ENCODE data around the gene CHST1. TPM values are rescaled to one million over a fixed set of nuclear protein-coding genes. Genes with fewer than 3 reads are reported as not detected.

Gene CHST1
- total RNA-seq, 1 donor, result 1.1 TPM

DNA sequence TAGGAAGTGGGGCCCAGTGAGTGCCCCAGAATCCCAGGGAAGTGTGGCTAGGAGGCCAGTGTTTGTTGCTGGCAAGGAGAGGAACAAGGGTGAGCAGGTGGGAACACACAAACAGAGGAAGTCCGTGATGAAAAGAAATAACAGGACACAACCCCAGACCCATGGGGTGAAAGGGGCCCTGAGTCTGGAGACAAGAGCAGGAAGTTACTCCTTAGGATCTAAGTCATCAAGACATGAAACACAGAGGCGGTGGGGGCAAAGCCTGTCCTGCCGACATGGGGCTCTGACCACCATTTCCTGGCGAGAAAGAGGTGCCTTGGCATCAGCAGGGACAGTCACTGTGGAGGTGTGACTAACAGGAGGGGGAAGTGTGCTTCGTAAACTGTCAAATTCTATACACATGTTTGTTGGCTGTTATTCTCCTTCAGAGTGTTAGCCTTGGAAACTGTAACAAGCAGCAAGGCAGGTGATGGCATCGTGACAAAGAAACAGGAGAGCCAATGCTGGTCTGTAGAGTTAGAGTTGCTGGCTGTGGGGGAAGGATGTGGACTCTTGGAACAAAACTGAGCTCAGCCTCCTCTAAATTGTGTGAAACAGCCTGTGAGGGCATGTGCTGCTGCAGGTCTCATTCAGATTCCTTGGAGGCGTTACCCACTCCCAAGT is 21.7 kb downstream of the CHST1 start:
- peak; percentile 65 for DNase-seq (ENCODE audit: insufficient read length, low spot score, missing footprints)
- no peaks in the 10 kb centered on the region for H3K79me2 ChIP-seq (ENCODE audit: insufficient read depth, low read length)
- TF ChIP-seq, protein P1, sequence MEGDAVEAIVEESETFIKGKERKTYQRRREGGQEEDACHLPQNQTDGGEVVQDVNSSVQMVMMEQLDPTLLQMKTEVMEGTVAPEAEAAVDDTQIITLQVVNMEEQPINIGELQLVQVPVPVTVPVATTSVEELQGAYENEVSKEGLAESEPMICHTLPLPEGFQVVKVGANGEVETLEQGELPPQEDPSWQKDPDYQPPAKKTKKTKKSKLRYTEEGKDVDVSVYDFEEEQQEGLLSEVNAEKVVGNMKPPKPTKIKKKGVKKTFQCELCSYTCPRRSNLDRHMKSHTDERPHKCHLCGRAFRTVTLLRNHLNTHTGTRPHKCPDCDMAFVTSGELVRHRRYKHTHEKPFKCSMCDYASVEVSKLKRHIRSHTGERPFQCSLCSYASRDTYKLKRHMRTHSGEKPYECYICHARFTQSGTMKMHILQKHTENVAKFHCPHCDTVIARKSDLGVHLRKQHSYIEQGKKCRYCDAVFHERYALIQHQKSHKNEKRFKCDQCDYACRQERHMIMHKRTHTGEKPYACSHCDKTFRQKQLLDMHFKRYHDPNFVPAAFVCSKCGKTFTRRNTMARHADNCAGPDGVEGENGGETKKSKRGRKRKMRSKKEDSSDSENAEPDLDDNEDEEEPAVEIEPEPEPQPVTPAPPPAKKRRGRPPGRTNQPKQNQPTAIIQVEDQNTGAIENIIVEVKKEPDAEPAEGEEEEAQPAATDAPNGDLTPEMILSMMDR (IDR thresholded peaks at IDR 0.05; ENCODE audit: extremely low read depth, low read depth, low read length), result no peak
- no peaks in the 10 kb centered on the region for H3K36me3 ChIP-seq (ENCODE audit: insufficient read depth, low read length)
- no peaks in the 10 kb centered on the region for H3K4me1 ChIP-seq (ENCODE audit: insufficient read depth, low read length)
- H3K4me2 ChIP-seq (ENCODE audit: insufficient read depth, low read length), result no peak overlapping the region
- no peak overlapping the region for H3K27ac ChIP-seq (ENCODE audit: low read depth, low read length)
- H2AFZ ChIP-seq (ENCODE audit: low read length), result no peak overlapping the region
- H3K9me3 ChIP-seq (ENCODE audit: low read depth, low read length), result no peaks in the 10 kb centered on the region
- peaks cover 24% of the 10 kb centered on the region for H3K27me3 ChIP-seq (ENCODE audit: insufficient read depth, low read length)
- H3K4me3 ChIP-seq (ENCODE audit: insufficient read depth, low read length), result no peak overlapping the region
- no peaks in the 10 kb centered on the region for H4K20me1 ChIP-seq (ENCODE audit: insufficient read depth, low read length)

DNA sequence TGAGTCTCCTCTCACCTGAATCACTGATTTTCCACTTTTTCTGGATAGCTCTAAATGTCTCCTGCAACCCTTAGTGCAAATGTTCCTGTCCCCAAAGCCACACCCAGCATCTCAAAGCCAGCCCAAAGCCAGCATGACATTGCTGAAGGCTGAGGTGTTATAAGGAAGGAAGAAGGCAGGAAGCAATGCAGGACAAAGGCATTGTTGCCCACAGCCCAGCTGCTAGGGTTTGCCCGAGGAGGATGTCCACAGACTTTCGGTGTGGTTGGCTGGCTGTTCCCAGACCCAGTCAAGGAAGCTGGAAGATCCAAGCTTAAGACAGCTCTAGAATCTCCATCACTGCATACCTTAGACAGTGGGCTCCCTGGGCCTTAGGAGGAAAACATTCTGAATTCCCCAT is 23.5 kb downstream of the CHST1 start:
- Histone ChIP-seq H3K4me3 (ENCODE audit: insufficient read depth, low read length) (no peak overlapping the region), H3K9me3 (ENCODE audit: low read depth, low read length) (no peaks in the 10 kb centered on the region), H3K79me2 (ENCODE audit: insufficient read depth, low read length) (no peaks in the 10 kb centered on the region), H3K27ac (ENCODE audit: low read depth, low read length) (no peak overlapping the region), H3K4me1 (ENCODE audit: insufficient read depth, low read length) (no peaks in the 10 kb centered on the region), H3K27me3 (ENCODE audit: insufficient read depth, low read length) (peaks cover 26% of the 10 kb centered on the region), H4K20me1 (ENCODE audit: insufficient read depth, low read length) (no peaks in the 10 kb centered on the region), H3K36me3 (ENCODE audit: insufficient read depth, low read length) (no peaks in the 10 kb centered on the region), H2AFZ (ENCODE audit: low read length) (no peak overlapping the region), H3K4me2 (ENCODE audit: insufficient read depth, low read length) (no peak overlapping the region)
- TF ChIP-seq, protein P1 (IDR thresholded peaks at IDR 0.05; ENCODE audit: extremely low read depth, low read depth, low read length), result no peak
- DNase-seq (ENCODE audit: insufficient read length, low spot score, missing footprints), result no peak

DNA sequence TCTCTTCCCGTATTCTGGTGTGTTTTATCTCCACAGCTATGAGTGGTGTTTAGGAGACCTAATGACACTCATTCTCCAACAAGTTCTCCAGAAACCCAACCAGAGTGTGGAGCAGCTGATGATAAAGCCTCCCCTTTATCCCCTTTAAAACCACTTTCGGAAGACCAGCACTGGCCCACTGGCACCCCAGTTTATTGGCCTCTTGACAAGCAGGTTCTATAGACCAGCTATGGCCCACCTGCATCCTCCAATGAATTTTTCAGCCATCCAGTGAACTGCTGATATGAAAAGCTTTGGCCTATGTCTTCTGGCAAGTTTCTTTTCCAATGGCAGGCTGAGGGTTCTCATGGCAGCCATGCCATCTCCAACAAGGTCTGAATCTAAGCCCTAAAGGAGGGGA is 27.4 kb downstream of the CHST1 start:
- Histone ChIP-seq H3K79me2 (ENCODE audit: insufficient read depth, low read length) (no peaks in the 10 kb centered on the region), H3K27me3 (ENCODE audit: insufficient read depth, low read length) (peaks cover 29% of the 10 kb centered on the region), H2AFZ (ENCODE audit: low read length) (no peak overlapping the region), H3K4me1 (ENCODE audit: insufficient read depth, low read length) (no peaks in the 10 kb centered on the region), H3K4me3 (ENCODE audit: insufficient read depth, low read length) (no peak overlapping the region), H3K4me2 (ENCODE audit: insufficient read depth, low read length) (no peak overlapping the region), H3K27ac (ENCODE audit: low read depth, low read length) (no peak overlapping the region), H3K36me3 (ENCODE audit: insufficient read depth, low read length) (no peaks in the 10 kb centered on the region), H4K20me1 (ENCODE audit: insufficient read depth, low read length) (no peaks in the 10 kb centered on the region), H3K9me3 (ENCODE audit: low read depth, low read length) (no peaks in the 10 kb centered on the region)
- no peak for DNase-seq (ENCODE audit: insufficient read length, low spot score, missing footprints)
- TF ChIP-seq, protein P1 (IDR thresholded peaks at IDR 0.05; ENCODE audit: extremely low read depth, low read depth, low read length), result no peak

DNA sequence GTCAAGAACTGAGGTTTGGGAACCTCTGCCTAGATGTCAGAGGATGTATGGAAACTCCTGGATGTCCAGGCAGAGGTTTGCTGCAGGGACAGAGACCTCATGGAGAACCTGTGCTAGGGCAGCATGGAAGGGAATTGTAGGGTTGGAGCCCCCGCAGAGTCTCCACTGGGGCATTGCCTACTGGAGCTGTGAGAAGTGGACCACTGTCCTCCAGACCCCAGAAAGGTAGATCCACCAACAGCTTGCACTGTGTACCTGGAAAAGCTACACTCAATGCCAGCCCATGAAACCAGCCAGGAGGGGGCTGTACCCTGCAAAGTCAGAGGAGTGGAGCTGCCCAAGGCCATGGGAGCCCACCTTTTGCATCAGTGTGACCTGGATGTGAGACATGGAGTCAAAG is 29.5 kb downstream of the CHST1 start:
- Histone ChIP-seq H3K27ac (ENCODE audit: low read depth, low read length) (no peak overlapping the region), H3K4me3 (ENCODE audit: insufficient read depth, low read length) (no peak overlapping the region), H2AFZ (ENCODE audit: low read length) (no peak overlapping the region), H4K20me1 (ENCODE audit: insufficient read depth, low read length) (no peaks in the 10 kb centered on the region), H3K9me3 (ENCODE audit: low read depth, low read length) (no peaks in the 10 kb centered on the region), H3K4me2 (ENCODE audit: insufficient read depth, low read length) (no peak overlapping the region), H3K4me1 (ENCODE audit: insufficient read depth, low read length) (no peaks in the 10 kb centered on the region), H3K79me2 (ENCODE audit: insufficient read depth, low read length) (no peaks in the 10 kb centered on the region), H3K36me3 (ENCODE audit: insufficient read depth, low read length) (no peaks in the 10 kb centered on the region), H3K27me3 (ENCODE audit: insufficient read depth, low read length) (peaks cover 20% of the 10 kb centered on the region)
- DNase-seq (ENCODE audit: insufficient read length, low spot score, missing footprints), result no peak
- TF ChIP-seq, protein P1 (IDR thresholded peaks at IDR 0.05; ENCODE audit: extremely low read depth, low read depth, low read length), result no peak
